ENCODE results near the gene URGCP.

DNA sequence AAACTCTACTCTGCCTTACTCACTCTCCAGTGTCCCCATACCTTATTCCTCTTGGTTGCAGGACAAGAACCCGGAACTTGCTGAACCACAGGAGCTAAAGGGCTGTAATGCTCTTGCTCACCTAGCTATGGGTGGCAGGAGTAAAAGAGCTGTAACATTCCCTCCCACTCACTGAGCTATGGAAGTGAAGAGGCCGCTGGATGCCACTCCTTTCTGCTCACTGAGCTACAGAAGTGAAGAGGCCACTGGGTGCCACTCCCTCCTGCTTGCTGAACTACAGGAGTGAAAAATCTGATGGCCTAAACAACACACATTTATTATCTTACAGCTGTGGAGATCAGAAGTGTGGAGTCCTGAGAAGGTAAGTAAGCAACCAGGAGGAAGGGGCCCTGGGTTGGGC lies 54.6 kb downstream of the URGCP start:
- TF ChIP-seq POLR2A (IDR thresholded peaks at IDR 0.05; ENCODE audit: low read depth) (no peak), CTCF (IDR thresholded peaks at IDR 0.05) (no peak), EP300 (IDR thresholded peaks at IDR 0.05) (no peak), POLR2AphosphoS5 (IDR thresholded peaks at IDR 0.05) (no peak)
